Panc1 (cell line): ENCODE measurements around the gene GBF1. TPM values are rescaled to one million over a fixed set of nuclear protein-coding genes. Genes with fewer than 3 reads are reported as not detected.

Experiments used
- ATAC-seq: fragments of 200-7000 bp; cut with Tn5 transposase; 2 replicates; pipeline ENCODE4 v1.9.1; 2020; ENCODE audit warnings: mild to moderate bottlenecking, moderate library complexity
- BruUV-seq: library from RNA; stranded (reverse); fragments of 400-500 nt; replicated peaks from 2 replicates; lab custom pipeline; 2021; lab: Mats Ljungman, UMichigan
- CTCF ChIA-PET: fragments of 300-600 bp; sonication (Branson Sonifier 250); formaldehyde crosslinking; loops from one replicate; lab custom pipeline; 2022; ENCODE audit warnings: antibody characterized with exemption; lab: Charles Lee
- POLR2A ChIA-PET: fragments of 300-600 bp; sonication (Branson Sonifier 250); formaldehyde crosslinking; loops from one replicate; lab custom pipeline; 2022; ENCODE audit warnings: antibody characterized with exemption; lab: Charles Lee
- DNase-seq: peaks from one replicate; pipeline ENCODE4 v3.0.0-alpha.2; 2010; ENCODE audit warnings: low read depth, low spot score
- H3K27ac ChIP-seq: 2 replicates; pipeline ENCODE4 v1.5.1; 2011; ENCODE audit warnings: mild to moderate bottlenecking, low read length, inconsistent platforms
- H3K27me3 ChIP-seq: fragments of 200-500 bp; sonication (Bioruptor generic); 2 replicates; pipeline ENCODE4 v1.6.0; 2014; ENCODE audit warnings: low read length, inconsistent platforms; ENCODE audit not compliant: control insufficient read depth, insufficient read depth
- H3K36me3 ChIP-seq: fragments of 200-500 bp; sonication (Bioruptor generic); 2 replicates; pipeline ENCODE4 v1.5.1; 2014; ENCODE audit warnings: inconsistent platforms, mild to moderate bottlenecking, low read length, moderate library complexity; ENCODE audit not compliant: control insufficient read depth, insufficient read depth
- H3K4me1 ChIP-seq: 2 replicates; pipeline ENCODE4 v1.5.1; 2011; ENCODE audit warnings: inconsistent platforms, mild to moderate bottlenecking, low read length, moderate library complexity; ENCODE audit not compliant: control insufficient read depth, insufficient read depth
- H3K4me3 ChIP-seq, 2 experiments: 2 replicates each; pipeline ENCODE4 v1.5.1; 2011 to 2012; ENCODE audit warnings: low read depth in 2 of 2, low read length in 2 of 2, mild to moderate bottlenecking in 2 of 2, inconsistent platforms in 1 of 2, moderate library complexity in 1 of 2
- H3K9me3 ChIP-seq: fragments of 200-500 bp; sonication (Bioruptor generic); 2 replicates; pipeline ENCODE4 v1.5.1; 2014; ENCODE audit warnings: low read depth, mild to moderate bottlenecking, inconsistent platforms, low read length, moderate library complexity; ENCODE audit not compliant: control insufficient read depth, insufficient read depth
- POLR2AphosphoS5 ChIP-seq: IDR thresholded peaks from 2 replicates; pipeline ENCODE4 v1.6.1; 2012; ENCODE audit warnings: mild to moderate bottlenecking, low read depth, low read length, moderate library complexity
- REST ChIP-seq, 2 experiments: IDR thresholded peaks; 2 replicates each; pipeline ENCODE4 v1.6.1; 2011 to 2012; ENCODE audit warnings: low read depth in 2 of 2, control low read depth in 1 of 2, low read length in 1 of 2, mild to moderate bottlenecking in 1 of 2, moderate library complexity in 1 of 2; ENCODE audit not compliant: insufficient read depth in 1 of 2
- SIN3A ChIP-seq: IDR thresholded peaks from 2 replicates; pipeline ENCODE4 v1.6.1; 2012; ENCODE audit warnings: low read depth, mild to moderate bottlenecking, low read length, moderate library complexity, borderline replicate concordance; ENCODE audit not compliant: insufficient read depth
- TCF7L2 ChIP-seq: IDR thresholded peaks from 2 replicates; pipeline ENCODE4 v1.6.1; 2011; ENCODE audit warnings: mild to moderate bottlenecking, low read depth, low read length, inconsistent platforms
- in situ Hi-C: cut with HindIII; loops from 2 replicates; pipeline ENCODE4 v1.10.0; 2016; ENCODE audit warnings: low sequenced_read_pairs, low pct_unique_long_range_greater_than_20kb
- intact Hi-C: fragments of 100-400 bp; cut with micrococcal nuclease; formaldehyde crosslinking; loops from one replicate; pipeline ENCODE4 v1.10.0; 2022; ENCODE audit not compliant: unreplicated experiment
- total RNA-seq: library from RNA; stranded (reverse); gene quantifications from one replicate; pipeline ENCODE4 v1.2.1, GENCODE V29; 2021; ENCODE audit not compliant: unreplicated experiment
- TF ChIP-seq, protein P1 (sequence below): fragments of 450-650 bp; IDR thresholded peaks from 2 replicates; pipeline ENCODE4 v1.5.1; 2017; ENCODE audit warnings: mild to moderate bottlenecking

The GBF1 gene
- total RNA-seq, 1 experiment from 2014 or later, result 65.0 TPM

DNA sequence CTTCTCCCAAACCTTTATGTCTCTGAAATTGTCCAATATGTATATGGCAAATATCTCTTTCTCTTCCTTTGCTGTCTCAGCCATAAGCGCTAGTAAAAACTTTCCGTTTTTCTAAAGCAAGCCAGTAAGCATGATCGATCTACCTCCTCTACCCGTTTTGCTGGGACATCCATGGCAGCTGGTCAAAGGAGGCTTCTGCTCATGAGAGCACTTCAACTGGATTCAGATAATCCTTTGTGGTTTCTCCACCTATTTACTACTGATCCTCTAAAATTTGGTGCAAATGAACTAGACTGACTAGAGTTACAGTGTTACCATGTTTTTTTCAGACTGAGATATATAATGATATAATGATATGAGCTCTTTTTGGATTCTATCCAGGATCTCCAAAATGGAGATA, 42.7 kb downstream of the GBF1 start:
- intact Hi-C loops, result no loop called here
- Histone ChIP-seq H3K27ac (no peak overlapping the region), H3K9me3 (no peaks in the 10 kb centered on the region), H3K27me3 (no peaks in the 10 kb centered on the region), H3K4me3 (no peak overlapping the region), H3K36me3 (0 out of 2 replicates have a peak, but pooled peaks cover 2% of the 10 kb centered on the region), H3K4me1 (no peaks in the 10 kb centered on the region)
- no peak for TF ChIP-seq SIN3A
- no peak for TF ChIP-seq REST (IDR thresholded peaks at IDR 0.05; ENCODE audit: insufficient read depth in 1 of 2, low read depth in 2 of 2, low read length in 1 of 2)
- TF ChIP-seq POLR2AphosphoS5, result no peak
- no peak for TF ChIP-seq TCF7L2
- TF ChIP-seq, protein P1, sequence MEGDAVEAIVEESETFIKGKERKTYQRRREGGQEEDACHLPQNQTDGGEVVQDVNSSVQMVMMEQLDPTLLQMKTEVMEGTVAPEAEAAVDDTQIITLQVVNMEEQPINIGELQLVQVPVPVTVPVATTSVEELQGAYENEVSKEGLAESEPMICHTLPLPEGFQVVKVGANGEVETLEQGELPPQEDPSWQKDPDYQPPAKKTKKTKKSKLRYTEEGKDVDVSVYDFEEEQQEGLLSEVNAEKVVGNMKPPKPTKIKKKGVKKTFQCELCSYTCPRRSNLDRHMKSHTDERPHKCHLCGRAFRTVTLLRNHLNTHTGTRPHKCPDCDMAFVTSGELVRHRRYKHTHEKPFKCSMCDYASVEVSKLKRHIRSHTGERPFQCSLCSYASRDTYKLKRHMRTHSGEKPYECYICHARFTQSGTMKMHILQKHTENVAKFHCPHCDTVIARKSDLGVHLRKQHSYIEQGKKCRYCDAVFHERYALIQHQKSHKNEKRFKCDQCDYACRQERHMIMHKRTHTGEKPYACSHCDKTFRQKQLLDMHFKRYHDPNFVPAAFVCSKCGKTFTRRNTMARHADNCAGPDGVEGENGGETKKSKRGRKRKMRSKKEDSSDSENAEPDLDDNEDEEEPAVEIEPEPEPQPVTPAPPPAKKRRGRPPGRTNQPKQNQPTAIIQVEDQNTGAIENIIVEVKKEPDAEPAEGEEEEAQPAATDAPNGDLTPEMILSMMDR, result no peak
- DNase-seq (no peak), ATAC-seq (no peak)
- CTCF ChIA-PET, result no interaction called here
- in situ Hi-C loops, result no loop called here
- POLR2A ChIA-PET, result no interaction called here
- BruUV-seq, result no TSS peak

DNA sequence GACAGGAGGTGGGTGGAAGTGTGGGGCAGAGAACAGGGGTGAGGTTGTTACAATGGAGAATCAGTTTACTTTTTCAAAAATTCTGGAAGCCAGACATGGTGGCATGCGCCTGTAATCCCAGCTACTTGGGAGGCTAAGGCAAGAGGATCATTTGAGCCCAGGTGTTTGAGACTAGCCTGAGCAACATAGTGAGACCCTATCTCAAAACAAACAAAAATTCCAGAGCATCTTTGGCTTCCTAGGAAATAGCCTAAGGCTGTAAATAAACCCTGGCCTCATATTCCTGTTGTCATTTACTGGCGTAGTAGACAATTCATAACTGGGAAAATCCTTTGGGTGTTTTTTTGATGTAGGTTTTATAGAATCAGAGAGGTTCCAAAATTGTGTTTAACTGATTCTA, 44.0 kb downstream of the GBF1 start:
- CTCF ChIA-PET, result interaction anchor here (0.5 kb wide), 1 partner anchor 43 kb away, joined by 4 read pairs; no protein-coding TSS in a partner anchor

More for the DNA sequence above, 44.0 kb downstream of the GBF1 start:
- intact Hi-C loops (no loop called here), in situ Hi-C loops (no loop called here)
- Histone ChIP-seq H3K36me3 (0 out of 2 replicates have a peak, but pooled peaks cover 2% of the 10 kb centered on the region), H3K4me1 (no peaks in the 10 kb centered on the region), H3K27me3 (no peaks in the 10 kb centered on the region), H3K9me3 (no peaks in the 10 kb centered on the region), H3K27ac (no peak overlapping the region), H3K4me3 (no peak overlapping the region)
- ATAC-seq (no peak), DNase-seq (no peak)
- no TSS peak for BruUV-seq
- POLR2A ChIA-PET, result no interaction called here
- TF ChIP-seq SIN3A (no peak), TCF7L2 (no peak), POLR2AphosphoS5 (no peak), REST (IDR thresholded peaks at IDR 0.05; ENCODE audit: insufficient read depth in 1 of 2, low read depth in 2 of 2, low read length in 1 of 2) (no peak)
- TF ChIP-seq, protein P1, result no peak
